Ishikawa (cell line): ENCODE data around the gene WNT3A.

Source experiments
- CEBPB ChIP-seq: IDR thresholded peaks from 2 replicates; pipeline ENCODE4 v1.6.1; 2012
- CREB1 ChIP-seq: IDR thresholded peaks from 2 replicates; pipeline ENCODE4 v1.6.1; 2012; ENCODE audit warnings: low read depth
- EP300 ChIP-seq: IDR thresholded peaks from 2 replicates; pipeline ENCODE4 v1.6.1; 2012; ENCODE audit warnings: borderline replicate concordance
- RAD21 ChIP-seq: IDR thresholded peaks from 2 replicates; pipeline ENCODE4 v1.6.1; 2012; ENCODE audit warnings: low read depth
- REST ChIP-seq: IDR thresholded peaks from 2 replicates; pipeline ENCODE4 v1.6.1; 2012; ENCODE audit warnings: low read depth, mild to moderate bottlenecking
- TAF1 ChIP-seq: IDR thresholded peaks from 2 replicates; pipeline ENCODE4 v1.6.1; 2012; ENCODE audit warnings: low read depth, mild to moderate bottlenecking
- USF1 ChIP-seq: IDR thresholded peaks from 2 replicates; pipeline ENCODE4 v1.6.1; 2012
- YY1 ChIP-seq: IDR thresholded peaks from 2 replicates; pipeline ENCODE4 v1.6.1; 2012; ENCODE audit warnings: low read depth

- TF ChIP-seq YY1, result no peak
- no peak for TF ChIP-seq REST
- no peak for TF ChIP-seq CREB1
- no peak for TF ChIP-seq TAF1
- TF ChIP-seq CEBPB, result no peak
- TF ChIP-seq RAD21, result no peak
- TF ChIP-seq USF1, result no peak
- TF ChIP-seq EP300, result no peak
Measured at GRCh38 chr1:228045405-228045804, 38.6 kb downstream of the WNT3A start.
